K562 (cell line): ENCODE results near the gene ODC1. TPM values are rescaled to one million over a fixed set of nuclear protein-coding genes. Genes with fewer than 3 reads are reported as not detected.

Experiments
- ATAC-seq: fragments of 200-7000 bp; cut with Tn5 transposase; 3 replicates; pipeline ENCODE4 v1.9.1; 2020; ENCODE audit warnings: moderate library complexity
- BruUV-seq: library from RNA; stranded (reverse); fragments of 400-500 nt; replicated peaks from 2 replicates; lab custom pipeline; 2021; lab: Mats Ljungman, UMichigan
- CTCF ChIA-PET: fragments of 300-600 bp; formaldehyde crosslinking; extraction: SDS; loops from one replicate; lab custom pipeline; 2021; ENCODE audit warnings: low intra/inter-chr PET ratio; lab: Yijun Ruan, JAX
- POLR2A ChIA-PET: fragments of 300-600, 350-650 bp; sonication (Branson Sonifier 250); formaldehyde crosslinking; extraction: SDS; loops from one replicate; lab custom pipeline; 2021; ENCODE audit warnings: antibody characterized with exemption, inconsistent platforms; lab: Yijun Ruan, JAX
- DNase-seq, 4 experiments: peaks; one replicate each; pipeline versions ENCODE4 v3.0.0 to v3.0.0-alpha.2; 2011 to 2018; ENCODE audit warnings: low spot score in 3 of 4, mixed read lengths in 3 of 4; ENCODE audit errors: extremely low read depth in 1 of 4
- FAIRE-seq: peaks from 2 replicates; lab custom pipeline; 2011; peaks lifted over from hg19 to GRCh38; lab: Jason Lieb, UNC
- H2AFZ ChIP-seq: 2 replicates; pipeline ENCODE4 v1.6.0; 2011; ENCODE audit warnings: low read depth, low read length, control low read depth, inconsistent platforms
- H3K27ac ChIP-seq: fragments of 200-600 bp; 3 replicates; pipeline ENCODE4 v1.8.0; 2011; ENCODE audit warnings: low read depth, mild to moderate bottlenecking, control low read depth, inconsistent platforms, low read length, moderate library complexity, mixed read lengths; ENCODE audit errors: extremely low read depth
- H3K27me3 ChIP-seq, 2 experiments: fragments of 300-600 bp in 1 of 2; 2 replicates in 1 of 2; 3 replicates in 1 of 2; pipeline versions ENCODE4 v1.6.0 to v1.8.0; 2011; ENCODE audit warnings: inconsistent platforms in 2 of 2, low read length in 2 of 2, mild to moderate bottlenecking in 1 of 2, mixed read lengths in 1 of 2, moderate library complexity in 1 of 2; ENCODE audit not compliant: control insufficient read depth in 2 of 2, insufficient read depth in 2 of 2
- H3K36me3 ChIP-seq: fragments of 300-600 bp; 3 replicates; pipeline ENCODE4 v1.8.0; 2011; ENCODE audit warnings: mild to moderate bottlenecking, low read length, inconsistent platforms; ENCODE audit not compliant: control insufficient read depth, insufficient read depth
- H3K4me1 ChIP-seq, 2 experiments: fragments of 200-600 bp in 1 of 2; replicated peaks in 1 of 2; 2 replicates in 1 of 2; 3 replicates in 1 of 2; pipeline versions ENCODE4 v1.5.1 to v1.8.0; 2011; ENCODE audit warnings: inconsistent platforms in 2 of 2, low read length in 2 of 2, mild to moderate bottlenecking in 1 of 2, mixed read lengths in 1 of 2, moderate library complexity in 1 of 2; ENCODE audit not compliant: control insufficient read depth in 2 of 2, insufficient read depth in 2 of 2
- H3K4me2 ChIP-seq: 2 replicates; pipeline ENCODE4 v1.6.1; 2011; ENCODE audit warnings: low read length, control low read depth, inconsistent platforms, mixed read lengths; ENCODE audit not compliant: insufficient read depth
- H3K4me3 ChIP-seq: fragments of 200-600 bp; sonication (generic), shearing (Covaris generic); 2 replicates; pipeline ENCODE4 v1.5.1; 2016; ENCODE audit warnings: control low read depth, inconsistent platforms
- H3K79me2 ChIP-seq: fragments of 200-600 bp; 3 replicates; pipeline ENCODE4 v1.8.0; 2011; ENCODE audit warnings: low read length, inconsistent platforms; ENCODE audit not compliant: control insufficient read depth, insufficient read depth
- H3K9ac ChIP-seq, 2 experiments: 2 replicates each; pipeline versions ENCODE4 v1.6.0 to v1.6.1; 2011; ENCODE audit warnings: low read depth in 2 of 2, low read length in 2 of 2, control low read depth in 1 of 2, inconsistent platforms in 1 of 2, mild to moderate bottlenecking in 1 of 2, mixed read lengths in 1 of 2; ENCODE audit not compliant: insufficient read depth in 1 of 2
- H3K9me1 ChIP-seq: one replicate; pipeline ENCODE4 v1.6.0; 2011; ENCODE audit warnings: inconsistent platforms, mild to moderate bottlenecking, low read length, moderate library complexity; ENCODE audit not compliant: control insufficient read depth, insufficient read depth
- H3K9me3 ChIP-seq: replicated peaks from 2 replicates; pipeline ENCODE4 v1.5.1; 2011; ENCODE audit warnings: low read depth, low read length, inconsistent platforms; ENCODE audit not compliant: control insufficient read depth, insufficient read depth
- H4K20me1 ChIP-seq: replicated peaks from 2 replicates; pipeline ENCODE4 v1.6.1; 2011; ENCODE audit warnings: low read length, inconsistent platforms, mixed read lengths; ENCODE audit not compliant: control insufficient read depth, insufficient read depth
- FOSL1 ChIP-seq: fragments of 200-800 bp; sonication (Bioruptor generic); conservative IDR thresholded peaks from 2 replicates; pipeline ENCODE4 v1.6.1; 2016; ENCODE audit warnings: missing genetic modification characterization, missing compliant biosample characterization
- MAFG ChIP-seq: fragments of 450-650 bp; conservative IDR thresholded peaks from 2 replicates; pipeline ENCODE4 v1.6.1; 2016; ENCODE audit warnings: missing genetic modification characterization, missing compliant biosample characterization
- MECOM ChIP-seq: fragments of 250-450 bp; sonication (Bioruptor Pico); IDR thresholded peaks from 2 replicates; pipeline ENCODE4 v1.8.0; 2022; ENCODE audit warnings: inconsistent platforms
- NCOA2 ChIP-seq, 2 experiments: fragments of 450-650 bp; IDR thresholded peaks; 2 replicates each; pipeline ENCODE4 v1.6.1; 2018; ENCODE audit warnings: mild to moderate bottlenecking in 2 of 2, moderate library complexity in 1 of 2; ENCODE audit not compliant: partially characterized antibody in 2 of 2
- ZNF77 ChIP-seq: fragments of 250-450 bp; sonication (Bioruptor Pico); IDR thresholded peaks from 2 replicates; pipeline ENCODE4 v1.5.0; 2020
- WGBS: fragments of 100-300 bp; shearing (Covaris generic); methylation state at CpG from one replicate; pipeline ENCODE4 v1.1.6; 2016; ENCODE audit warnings: low coverage, mixed read lengths; ENCODE audit not compliant: insufficient coverage; ENCODE audit errors: missing lambda C conversion rate; 5-methylcytosine and 5-hydroxymethylcytosine counted together
- in situ Hi-C: fragments of 300-500 bp; cut with MboI; formaldehyde crosslinking; loops from 4 replicates; pipeline ENCODE4 v1.15.0; 2018; ENCODE audit warnings: inconsistent platforms, mixed read lengths
- intact Hi-C: fragments of 100-400 bp; cut with micrococcal nuclease; formaldehyde crosslinking; loops from 2 replicates; pipeline ENCODE4 v1.14.2; 2022
- polyA plus RNA-seq, 8 experiments: library from polyadenylated mRNA; depleted of rRNA in 4 of 8; stranded (reverse) in 5 of 8; unstranded in 3 of 8; fragments of >200 nt; fragmentation: Nextera tagmentation in 2 of 8; fragmentation: Illumina TruSeq in 1 of 8; extraction: Ambion mirVana in 2 of 8; extraction: Trizol in 1 of 8; gene quantifications; 2 replicates each; pipeline versions ENCODE4 v1.2.1 to v1.2.3, GENCODE V29; 2011 to 2014; ENCODE audit warnings: inconsistent platforms in 1 of 8, missing spikeins in 1 of 8
- total RNA-seq, 7 experiments: library from RNA; depleted of rRNA in 6 of 7; stranded (reverse); fragments of >200 nt in 6 of 7; fragmentation: Illumina TruSeq in 2 of 7; extraction: Trizol in 2 of 7; gene quantifications; 2 replicates each; pipeline versions ENCODE4 v1.2.1 to v1.2.3, GENCODE V29; 2011 to 2021; ENCODE audit warnings: low replicate concordance in 1 of 7
- TF ChIP-seq, protein P1 (sequence below): fragments of 450-650 bp; IDR thresholded peaks from 2 replicates; pipeline ENCODE4 v1.6.1; 2016; ENCODE audit warnings: borderline replicate concordance
- TF ChIP-seq, protein P2 (sequence below), 2 experiments: fragments of 250-450 bp in 1 of 2; fragments of 450-650 bp in 1 of 2; sonication (Bioruptor Pico) in 1 of 2; IDR thresholded peaks; 2 replicates each; pipeline versions ENCODE4 v1.6.1 to v1.8.0; 2016 to 2021; ENCODE audit warnings: mild to moderate bottlenecking in 2 of 2, moderate library complexity in 2 of 2, missing compliant biosample characterization in 1 of 2, missing genetic modification characterization in 1 of 2
- TF ChIP-seq, protein P3 (sequence below): sonication (generic); formaldehyde crosslinking; IDR thresholded peaks from 2 replicates; pipeline ENCODE4 v1.8.0; 2023; ENCODE audit warnings: missing genetic modification reagents, mild to moderate bottlenecking, borderline replicate concordance
- TF ChIP-seq, protein P4 (sequence below): fragments of 250-450 bp; sonication (Bioruptor Pico); IDR thresholded peaks from 2 replicates; pipeline ENCODE4 v1.4.0; 2020; ENCODE audit warnings: mild to moderate bottlenecking
- TF ChIP-seq, protein P5 (sequence below): fragments of 450-650 bp; formaldehyde crosslinking; IDR thresholded peaks from 2 replicates; pipeline ENCODE4 v1.4.0; 2020; ENCODE audit warnings: mild to moderate bottlenecking, moderate library complexity

Gene ODC1
- total and polyA plus RNA-seq, 9 of the 15 experiments (the other 6 are each of a cell fraction or from before 2014, with no cell fraction given) = 142 to 563 (median 457) TPM

DNA sequence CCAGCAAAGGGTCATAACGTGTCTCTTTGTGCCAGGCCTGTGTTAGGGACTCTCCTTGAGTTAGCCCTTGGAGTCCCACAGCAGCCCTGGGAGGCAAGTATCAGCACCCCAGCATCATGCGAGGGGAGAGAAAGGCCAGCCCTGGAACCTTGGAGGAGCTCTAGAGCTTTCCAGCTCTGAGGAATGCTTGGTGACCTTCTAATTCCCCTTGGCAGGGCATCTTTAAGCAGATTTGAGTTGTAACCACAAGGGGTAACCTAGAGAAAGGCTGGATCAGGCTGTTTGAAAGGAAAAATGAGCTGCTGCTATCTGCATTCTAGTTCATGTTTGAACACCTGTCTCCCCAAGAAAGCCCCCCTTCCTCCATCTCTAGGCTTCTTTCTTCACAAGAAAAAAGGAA is 23.8 kb upstream of the ODC1 start:
- H3K9ac ChIP-seq = no peak overlapping the region
- H3K79me2 ChIP-seq = no peaks in the 10 kb centered on the region
- no peak for DNase-seq
- peaks cover 3 to 10% of the 10 kb centered on the region in 2 experiments; a peak in 4 of 5 replicates for H3K4me1 ChIP-seq
- in situ Hi-C loops = no loop called here
- WGBS = 60% methylated on average over 2 of the region's 2 CpGs
- intact Hi-C loops = no loop called here
- no peak overlapping the region for H3K4me2 ChIP-seq
- no peak overlapping the region for H3K4me3 ChIP-seq
- H3K36me3 ChIP-seq = no peaks in the 10 kb centered on the region
- ChIA-PET POLR2A (interaction anchor here (0.6 to 1.9 kb wide), 7 partner anchors 10 to 311 kb away, joined by 3 to 7 read pairs (median 5); partner anchors contain the start of gene ODC1), CTCF (no interaction called here)
- 0 out of 2 replicates have a peak overlapping the region, but pooled peaks have one; percentile 22 for H2AFZ ChIP-seq
- ATAC-seq = no peak
- H3K27me3 ChIP-seq = peaks cover 4 to 26% of the 10 kb centered on the region in 2 experiments; a peak in 3 of 5 replicates
- H3K9me1 ChIP-seq = no peaks in the 10 kb centered on the region
- H3K9me3 ChIP-seq = no peaks in the 10 kb centered on the region
- H3K27ac ChIP-seq = no peak overlapping the region
- FAIRE-seq = peak; percentile 6
- no peaks in the 10 kb centered on the region for H4K20me1 ChIP-seq
- BruUV-seq = no TSS peak
- TF ChIP-seq ZNF77 = no peak
- TF ChIP-seq MAFG (tag) = no peak
- TF ChIP-seq, protein P1, sequence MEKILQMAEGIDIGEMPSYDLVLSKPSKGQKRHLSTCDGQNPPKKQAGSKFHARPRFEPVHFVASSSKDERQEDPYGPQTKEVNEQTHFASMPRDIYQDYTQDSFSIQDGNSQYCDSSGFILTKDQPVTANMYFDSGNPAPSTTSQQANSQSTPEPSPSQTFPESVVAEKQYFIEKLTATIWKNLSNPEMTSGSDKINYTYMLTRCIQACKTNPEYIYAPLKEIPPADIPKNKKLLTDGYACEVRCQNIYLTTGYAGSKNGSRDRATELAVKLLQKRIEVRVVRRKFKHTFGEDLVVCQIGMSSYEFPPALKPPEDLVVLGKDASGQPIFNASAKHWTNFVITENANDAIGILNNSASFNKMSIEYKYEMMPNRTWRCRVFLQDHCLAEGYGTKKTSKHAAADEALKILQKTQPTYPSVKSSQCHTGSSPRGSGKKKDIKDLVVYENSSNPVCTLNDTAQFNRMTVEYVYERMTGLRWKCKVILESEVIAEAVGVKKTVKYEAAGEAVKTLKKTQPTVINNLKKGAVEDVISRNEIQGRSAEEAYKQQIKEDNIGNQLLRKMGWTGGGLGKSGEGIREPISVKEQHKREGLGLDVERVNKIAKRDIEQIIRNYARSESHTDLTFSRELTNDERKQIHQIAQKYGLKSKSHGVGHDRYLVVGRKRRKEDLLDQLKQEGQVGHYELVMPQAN = no peak
- TF ChIP-seq, protein P2, sequence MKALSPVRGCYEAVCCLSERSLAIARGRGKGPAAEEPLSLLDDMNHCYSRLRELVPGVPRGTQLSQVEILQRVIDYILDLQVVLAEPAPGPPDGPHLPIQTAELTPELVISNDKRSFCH (CRISPR knock-in tag; IDR thresholded peaks at IDR 0.05) = no peak
- TF ChIP-seq, protein P2 (tag; IDR thresholded peaks at IDR 0.05) = no peak
- TF ChIP-seq, protein P3, sequence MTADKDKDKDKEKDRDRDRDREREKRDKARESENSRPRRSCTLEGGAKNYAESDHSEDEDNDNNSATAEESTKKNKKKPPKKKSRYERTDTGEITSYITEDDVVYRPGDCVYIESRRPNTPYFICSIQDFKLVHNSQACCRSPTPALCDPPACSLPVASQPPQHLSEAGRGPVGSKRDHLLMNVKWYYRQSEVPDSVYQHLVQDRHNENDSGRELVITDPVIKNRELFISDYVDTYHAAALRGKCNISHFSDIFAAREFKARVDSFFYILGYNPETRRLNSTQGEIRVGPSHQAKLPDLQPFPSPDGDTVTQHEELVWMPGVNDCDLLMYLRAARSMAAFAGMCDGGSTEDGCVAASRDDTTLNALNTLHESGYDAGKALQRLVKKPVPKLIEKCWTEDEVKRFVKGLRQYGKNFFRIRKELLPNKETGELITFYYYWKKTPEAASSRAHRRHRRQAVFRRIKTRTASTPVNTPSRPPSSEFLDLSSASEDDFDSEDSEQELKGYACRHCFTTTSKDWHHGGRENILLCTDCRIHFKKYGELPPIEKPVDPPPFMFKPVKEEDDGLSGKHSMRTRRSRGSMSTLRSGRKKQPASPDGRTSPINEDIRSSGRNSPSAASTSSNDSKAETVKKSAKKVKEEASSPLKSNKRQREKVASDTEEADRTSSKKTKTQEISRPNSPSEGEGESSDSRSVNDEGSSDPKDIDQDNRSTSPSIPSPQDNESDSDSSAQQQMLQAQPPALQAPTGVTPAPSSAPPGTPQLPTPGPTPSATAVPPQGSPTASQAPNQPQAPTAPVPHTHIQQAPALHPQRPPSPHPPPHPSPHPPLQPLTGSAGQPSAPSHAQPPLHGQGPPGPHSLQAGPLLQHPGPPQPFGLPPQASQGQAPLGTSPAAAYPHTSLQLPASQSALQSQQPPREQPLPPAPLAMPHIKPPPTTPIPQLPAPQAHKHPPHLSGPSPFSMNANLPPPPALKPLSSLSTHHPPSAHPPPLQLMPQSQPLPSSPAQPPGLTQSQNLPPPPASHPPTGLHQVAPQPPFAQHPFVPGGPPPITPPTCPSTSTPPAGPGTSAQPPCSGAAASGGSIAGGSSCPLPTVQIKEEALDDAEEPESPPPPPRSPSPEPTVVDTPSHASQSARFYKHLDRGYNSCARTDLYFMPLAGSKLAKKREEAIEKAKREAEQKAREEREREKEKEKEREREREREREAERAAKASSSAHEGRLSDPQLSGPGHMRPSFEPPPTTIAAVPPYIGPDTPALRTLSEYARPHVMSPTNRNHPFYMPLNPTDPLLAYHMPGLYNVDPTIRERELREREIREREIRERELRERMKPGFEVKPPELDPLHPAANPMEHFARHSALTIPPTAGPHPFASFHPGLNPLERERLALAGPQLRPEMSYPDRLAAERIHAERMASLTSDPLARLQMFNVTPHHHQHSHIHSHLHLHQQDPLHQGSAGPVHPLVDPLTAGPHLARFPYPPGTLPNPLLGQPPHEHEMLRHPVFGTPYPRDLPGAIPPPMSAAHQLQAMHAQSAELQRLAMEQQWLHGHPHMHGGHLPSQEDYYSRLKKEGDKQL = no peak
- no peak for TF ChIP-seq FOSL1
- TF ChIP-seq NCOA2 (IDR thresholded peaks at IDR 0.05; ENCODE audit: partially characterized antibody in 2 of 2) = no peak
- TF ChIP-seq, protein P4, sequence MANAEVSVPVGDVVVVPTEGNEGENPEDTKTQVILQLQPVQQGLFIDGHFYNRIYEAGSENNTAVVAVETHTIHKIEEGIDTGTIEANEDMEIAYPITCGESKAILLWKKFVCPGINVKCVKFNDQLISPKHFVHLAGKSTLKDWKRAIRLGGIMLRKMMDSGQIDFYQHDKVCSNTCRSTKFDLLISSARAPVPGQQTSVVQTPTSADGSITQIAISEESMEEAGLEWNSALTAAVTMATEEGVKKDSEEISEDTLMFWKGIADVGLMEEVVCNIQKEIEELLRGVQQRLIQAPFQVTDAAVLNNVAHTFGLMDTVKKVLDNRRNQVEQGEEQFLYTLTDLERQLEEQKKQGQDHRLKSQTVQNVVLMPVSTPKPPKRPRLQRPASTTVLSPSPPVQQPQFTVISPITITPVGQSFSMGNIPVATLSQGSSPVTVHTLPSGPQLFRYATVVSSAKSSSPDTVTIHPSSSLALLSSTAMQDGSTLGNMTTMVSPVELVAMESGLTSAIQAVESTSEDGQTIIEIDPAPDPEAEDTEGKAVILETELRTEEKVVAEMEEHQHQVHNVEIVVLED (CRISPR knock-in tag) = no peak
- TF ChIP-seq, protein P5, sequence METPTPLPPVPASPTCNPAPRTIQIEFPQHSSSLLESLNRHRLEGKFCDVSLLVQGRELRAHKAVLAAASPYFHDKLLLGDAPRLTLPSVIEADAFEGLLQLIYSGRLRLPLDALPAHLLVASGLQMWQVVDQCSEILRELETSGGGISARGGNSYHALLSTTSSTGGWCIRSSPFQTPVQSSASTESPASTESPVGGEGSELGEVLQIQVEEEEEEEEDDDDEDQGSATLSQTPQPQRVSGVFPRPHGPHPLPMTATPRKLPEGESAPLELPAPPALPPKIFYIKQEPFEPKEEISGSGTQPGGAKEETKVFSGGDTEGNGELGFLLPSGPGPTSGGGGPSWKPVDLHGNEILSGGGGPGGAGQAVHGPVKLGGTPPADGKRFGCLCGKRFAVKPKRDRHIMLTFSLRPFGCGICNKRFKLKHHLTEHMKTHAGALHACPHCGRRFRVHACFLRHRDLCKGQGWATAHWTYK (CRISPR knock-in tag) = no peak
- TF ChIP-seq MECOM = no peak
